Measurements from ENCODE around the gene ATRNL1.
"Not testable (repeated sequence)": the region's sequence is repeated elsewhere in the genome, so short reads cannot be mapped to it uniquely, and the experiment has no call there.

ATRNL1 gene

DNA sequence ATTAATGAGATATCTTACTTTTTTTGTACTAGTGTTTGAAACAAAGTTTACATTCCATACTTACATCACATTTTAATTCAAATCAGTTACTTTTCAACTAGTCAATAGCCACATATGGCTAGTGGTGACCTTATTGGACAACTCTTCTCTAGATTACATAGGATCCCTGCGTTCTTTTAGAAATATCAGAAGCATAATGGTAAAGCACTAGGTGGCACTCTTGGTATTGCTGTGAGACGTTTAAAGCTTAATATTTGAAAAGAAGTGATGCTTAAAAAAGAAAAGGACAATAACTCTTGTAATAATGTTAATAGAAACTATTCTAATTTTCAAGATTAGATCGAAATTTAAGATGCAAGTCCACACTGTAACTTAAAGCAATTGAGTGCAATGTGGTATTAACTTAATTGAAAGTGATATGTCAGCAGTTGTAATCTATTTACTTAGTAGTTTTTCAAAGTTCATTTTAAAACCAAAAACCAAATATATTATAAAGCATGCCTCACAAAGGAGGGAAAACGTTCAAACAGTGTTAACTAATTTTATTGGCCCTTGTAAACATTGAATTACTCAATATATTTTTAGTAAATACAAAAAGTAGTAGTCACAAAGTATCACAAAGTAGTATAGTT lies 339.1 kb downstream of the ATRNL1 start:
- no peak for DNase-seq

DNA sequence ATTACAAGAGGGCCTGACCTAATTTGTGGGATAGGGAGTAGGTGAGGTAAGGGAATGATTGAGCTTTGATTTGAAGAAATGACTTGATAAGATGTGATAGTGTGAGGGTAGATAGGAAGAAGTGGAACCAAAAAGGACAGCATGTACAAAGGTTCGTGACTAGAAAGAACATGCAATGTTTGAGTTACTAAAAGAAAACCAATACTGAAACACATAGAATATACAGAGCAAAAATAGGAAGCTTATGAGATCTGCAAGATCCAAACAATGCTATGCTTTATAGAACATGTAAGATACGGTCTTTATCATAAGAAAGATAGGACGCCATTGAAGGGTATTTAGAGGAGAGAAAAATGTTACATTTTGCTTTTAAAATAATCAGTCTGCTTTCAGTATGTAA lies 343.8 kb downstream of the ATRNL1 start:
- no peak for DNase-seq

DNA sequence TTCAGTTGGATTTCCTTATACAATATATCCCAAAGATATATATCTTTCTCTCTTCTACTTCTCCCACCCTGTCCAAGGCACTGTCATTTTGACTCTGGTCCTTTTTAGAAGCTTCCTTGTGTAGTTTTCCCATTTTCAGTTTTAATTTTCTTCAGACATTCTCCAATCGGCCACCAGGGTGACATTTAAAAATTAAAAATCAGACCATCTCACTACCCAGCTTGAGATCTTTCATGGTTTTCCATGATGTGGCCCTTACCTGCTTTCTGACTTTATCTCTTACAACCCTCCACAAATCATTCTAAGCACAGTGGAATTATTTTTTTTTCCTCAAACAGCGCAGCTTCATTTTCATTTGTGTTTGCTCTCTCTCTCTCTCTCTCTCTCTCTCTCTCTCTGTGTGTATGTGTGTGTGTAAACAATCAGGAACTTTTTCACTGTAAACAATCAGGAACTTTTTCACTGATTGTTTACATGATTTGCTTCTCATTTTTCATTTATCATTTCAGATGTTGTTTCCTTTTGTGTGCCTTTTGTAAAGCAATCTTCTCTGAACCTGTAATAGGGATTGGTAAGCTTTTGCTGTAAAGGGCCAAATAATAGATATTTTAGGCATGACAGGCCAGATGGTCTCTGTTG lies 348.9 kb downstream of the ATRNL1 start:
- no peak for DNase-seq

GRCh38 chr10:115456812-115457211 lies 363.6 kb downstream of the ATRNL1 start:
- no peak for DNase-seq

GRCh38 chr10:115483294-115483693 lies 390.1 kb downstream of the ATRNL1 start:
- DNase-seq, result no peak

GRCh38 chr10:115491526-115492140 lies 398.5 kb downstream of the ATRNL1 start:
- no peak for DNase-seq

DNA sequence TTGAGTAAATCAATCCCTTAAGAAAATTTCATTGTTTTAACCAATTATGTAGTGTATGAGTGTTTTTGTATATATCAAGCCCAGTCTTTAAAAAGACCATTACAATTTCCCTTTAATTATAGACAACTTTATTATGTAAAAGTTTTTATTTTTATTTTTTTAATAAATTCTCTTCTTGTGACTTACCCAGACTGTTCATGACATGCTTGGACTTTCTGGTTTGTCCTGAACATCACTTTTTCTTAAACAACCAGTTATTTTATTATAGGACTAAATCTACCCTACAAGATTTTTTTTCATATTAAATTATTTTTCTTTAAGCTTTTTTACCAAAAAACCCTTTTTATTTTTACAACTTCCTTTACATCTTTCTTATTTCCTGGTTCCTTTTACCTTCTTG lies 410.4 kb downstream of the ATRNL1 start:
- no peak for DNase-seq

DNA sequence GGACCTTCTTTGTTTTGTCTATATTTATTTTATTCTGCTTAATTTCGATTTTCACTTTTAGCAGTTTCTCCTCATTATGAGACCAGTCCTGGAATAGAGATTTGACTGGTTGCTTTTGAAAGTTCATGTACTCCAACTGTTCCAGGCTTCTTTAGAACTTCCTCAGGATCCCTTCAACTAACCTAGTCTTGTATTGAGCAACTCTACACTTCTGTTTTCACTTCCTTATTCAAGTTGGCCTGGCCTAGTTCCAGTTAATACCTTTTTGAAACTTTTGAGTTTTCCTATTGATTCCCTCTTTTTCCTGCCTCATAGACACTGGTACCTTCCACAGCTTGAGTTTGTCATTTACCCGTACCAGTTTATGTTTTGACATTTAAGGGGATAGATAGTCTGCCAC lies 421.7 kb downstream of the ATRNL1 start:
- DNase-seq, result no peak

DNA sequence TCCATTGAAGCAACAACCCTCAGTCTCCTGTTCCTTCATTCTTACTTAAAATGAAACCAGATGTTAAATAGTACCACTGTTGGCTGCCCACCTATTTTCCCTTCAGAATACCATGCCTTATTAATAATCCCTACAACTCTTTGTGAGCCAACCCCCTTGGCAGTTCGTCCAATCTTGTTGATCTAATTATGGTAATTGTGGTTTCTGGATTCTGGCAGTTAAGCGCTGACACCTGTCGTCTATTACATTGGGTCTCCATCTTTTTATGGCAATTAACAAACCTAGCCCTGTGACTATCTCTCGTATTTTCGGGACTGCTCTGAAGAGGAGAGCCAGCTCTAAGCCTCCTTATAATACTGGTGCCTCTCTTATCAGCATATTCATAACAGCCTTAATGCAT lies 432.0 kb downstream of the ATRNL1 start:
- DNase-seq, result no peak

GRCh38 chr10:115527682-115528081 lies 434.5 kb downstream of the ATRNL1 start:
- not testable (repeated sequence) for DNase-seq

- not testable (repeated sequence) for DNase-seq
Observed at GRCh38 chr10:115536401-115536800, 443.2 kb downstream of the ATRNL1 start.

- no peak for DNase-seq
Observed at GRCh38 chr10:115539142-115539762, 446.1 kb downstream of the ATRNL1 start.

DNA sequence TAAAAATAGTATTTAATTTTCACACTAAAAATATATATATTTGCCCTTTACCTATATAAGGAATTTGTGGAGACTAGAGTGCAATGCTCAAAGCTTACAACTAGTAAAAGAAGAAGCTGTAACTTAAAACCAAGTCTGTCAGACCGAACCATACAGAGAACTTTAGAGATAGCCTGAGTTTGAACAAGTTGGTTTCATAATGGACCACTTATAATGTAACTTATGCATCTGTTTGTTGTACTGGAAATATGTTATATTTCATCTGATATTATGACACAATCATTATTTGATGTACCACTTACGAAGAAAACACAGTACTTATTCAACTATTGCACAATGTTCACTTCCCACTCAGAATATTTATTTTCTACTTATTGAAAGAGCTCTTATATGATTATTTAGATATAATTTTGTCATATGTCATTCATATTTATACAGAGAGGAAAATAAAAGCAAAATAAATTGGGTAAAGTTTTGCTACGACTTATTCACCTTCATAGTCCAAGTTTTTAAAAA lies 462.8 kb downstream of the ATRNL1 start:
- no peak for DNase-seq

DNA sequence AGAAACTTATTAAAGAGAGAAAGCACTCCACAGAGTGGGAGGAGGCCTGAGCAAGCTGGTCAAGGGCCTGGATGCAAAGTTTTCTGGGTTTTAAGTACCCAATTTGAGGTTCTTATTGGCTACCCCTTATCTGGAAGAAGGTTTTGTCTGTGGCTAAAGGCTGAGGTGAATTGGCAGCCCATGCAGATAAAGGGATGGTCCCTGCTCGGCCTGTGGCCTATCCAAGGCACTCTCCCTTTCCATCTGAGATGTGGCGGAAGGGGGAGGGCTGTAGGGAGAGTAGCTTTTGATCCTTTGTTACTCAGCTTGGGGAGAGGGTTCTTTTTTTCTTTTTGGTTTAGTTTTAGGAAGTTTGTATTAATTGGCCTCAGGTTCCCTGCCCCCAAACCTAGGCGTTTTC lies 465.1 kb downstream of the ATRNL1 start:
- no peak for DNase-seq

GRCh38 chr10:115566867-115567266 lies 473.7 kb downstream of the ATRNL1 start:
- no peak for DNase-seq

GRCh38 chr10:115572740-115573455 lies 479.7 kb downstream of the ATRNL1 start:
- no peak for DNase-seq

GRCh38 chr10:115580239-115580638 lies 487.1 kb downstream of the ATRNL1 start:
- DNase-seq, result no peak

GRCh38 chr10:115593060-115593459 lies 499.9 kb downstream of the ATRNL1 start:
- no peak for DNase-seq

- no peak for DNase-seq
Observed at GRCh38 chr10:115604627-115605026, 511.5 kb downstream of the ATRNL1 start.

- DNase-seq, result no peak
Observed at GRCh38 chr10:115606086-115606485, 512.9 kb downstream of the ATRNL1 start.

DNA sequence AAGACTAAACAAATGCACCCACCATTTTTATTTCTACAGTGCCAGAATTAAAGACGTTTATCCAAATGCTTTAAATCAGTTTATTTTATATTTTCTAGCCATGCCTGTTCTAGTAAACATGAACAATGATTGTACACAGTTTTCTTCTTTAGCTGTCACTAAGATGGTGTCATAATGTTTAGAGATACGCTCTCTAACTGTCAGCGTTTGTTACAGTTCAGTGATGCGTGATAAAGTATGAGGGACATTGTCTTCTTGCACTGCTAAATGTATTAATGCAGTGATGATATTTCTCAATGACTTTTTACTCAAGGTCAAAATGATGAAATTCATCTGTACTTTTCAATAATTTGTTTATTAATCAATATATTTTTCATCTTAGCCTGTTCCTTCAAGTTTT lies 513.6 kb downstream of the ATRNL1 start:
- DNase-seq, result no peak

- no peak for DNase-seq
Observed at GRCh38 chr10:115624448-115624847, 531.3 kb downstream of the ATRNL1 start.

- no peak for DNase-seq
Observed at GRCh38 chr10:115628616-115629015, 535.5 kb downstream of the ATRNL1 start.
